HFF-Myc (cell line): ENCODE results near the gene KIRREL3.

Source experiments
- DNase-seq: peaks from one replicate; pipeline ENCODE4 v3.0.0-alpha.2; 2011; ENCODE audit warnings: low read depth; ENCODE audit errors: extremely low read depth
- H3K4me3 ChIP-seq: replicated peaks from 2 replicates; pipeline ENCODE4 v1.5.1; 2011; ENCODE audit warnings: low read depth, mild to moderate bottlenecking, control low read depth, low read length
- TF ChIP-seq, protein P1 (sequence below): IDR thresholded peaks from 2 replicates; pipeline ENCODE4 v1.5.1; 2012; ENCODE audit warnings: mild to moderate bottlenecking, low read depth, low read length, control low read depth; ENCODE audit errors: missing control alignments

Gene KIRREL3

DNA sequence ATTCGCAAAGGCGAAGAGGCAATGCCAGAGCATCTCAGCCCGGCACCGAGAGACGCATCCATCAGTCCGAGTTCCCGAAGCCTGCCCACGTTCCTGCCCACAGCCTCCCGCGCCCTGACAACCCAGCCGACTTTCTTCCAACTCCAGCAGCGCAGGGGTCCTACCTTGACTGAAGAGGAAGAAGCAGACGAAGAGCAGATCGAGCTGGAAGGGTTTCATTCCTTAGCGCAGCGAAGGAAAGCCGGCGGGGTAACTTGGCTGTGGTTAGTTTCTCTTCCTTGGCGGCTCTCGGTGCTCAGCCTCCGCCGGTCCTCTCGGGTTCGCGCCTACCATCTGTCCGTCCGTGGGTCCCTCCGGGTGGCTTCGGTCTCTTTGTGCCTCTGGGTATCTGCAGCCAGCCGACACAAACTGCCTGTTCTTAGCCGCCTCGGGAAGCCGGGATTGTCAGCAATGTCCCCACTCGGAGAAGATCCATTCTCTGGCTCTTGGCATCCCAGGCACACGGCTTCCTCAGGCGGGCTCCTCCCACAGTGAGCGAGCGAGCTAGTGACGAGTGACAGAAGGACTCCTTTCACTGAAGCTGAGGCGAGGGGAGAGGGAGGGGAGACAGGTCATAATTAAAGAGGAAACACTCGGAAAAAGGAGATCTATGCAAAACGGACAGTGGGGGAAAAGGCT lies at the start of gene KIRREL3:
Gene KIRREL3, minus strand, starts transcription at position 480 of the 678 bp plus-strand sequence.
- peak within 1 kb of the TSS; percentile 55 for H3K4me3 ChIP-seq
- DNase-seq, result no peak
- TF ChIP-seq, protein P1, sequence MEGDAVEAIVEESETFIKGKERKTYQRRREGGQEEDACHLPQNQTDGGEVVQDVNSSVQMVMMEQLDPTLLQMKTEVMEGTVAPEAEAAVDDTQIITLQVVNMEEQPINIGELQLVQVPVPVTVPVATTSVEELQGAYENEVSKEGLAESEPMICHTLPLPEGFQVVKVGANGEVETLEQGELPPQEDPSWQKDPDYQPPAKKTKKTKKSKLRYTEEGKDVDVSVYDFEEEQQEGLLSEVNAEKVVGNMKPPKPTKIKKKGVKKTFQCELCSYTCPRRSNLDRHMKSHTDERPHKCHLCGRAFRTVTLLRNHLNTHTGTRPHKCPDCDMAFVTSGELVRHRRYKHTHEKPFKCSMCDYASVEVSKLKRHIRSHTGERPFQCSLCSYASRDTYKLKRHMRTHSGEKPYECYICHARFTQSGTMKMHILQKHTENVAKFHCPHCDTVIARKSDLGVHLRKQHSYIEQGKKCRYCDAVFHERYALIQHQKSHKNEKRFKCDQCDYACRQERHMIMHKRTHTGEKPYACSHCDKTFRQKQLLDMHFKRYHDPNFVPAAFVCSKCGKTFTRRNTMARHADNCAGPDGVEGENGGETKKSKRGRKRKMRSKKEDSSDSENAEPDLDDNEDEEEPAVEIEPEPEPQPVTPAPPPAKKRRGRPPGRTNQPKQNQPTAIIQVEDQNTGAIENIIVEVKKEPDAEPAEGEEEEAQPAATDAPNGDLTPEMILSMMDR, result no peak

DNA sequence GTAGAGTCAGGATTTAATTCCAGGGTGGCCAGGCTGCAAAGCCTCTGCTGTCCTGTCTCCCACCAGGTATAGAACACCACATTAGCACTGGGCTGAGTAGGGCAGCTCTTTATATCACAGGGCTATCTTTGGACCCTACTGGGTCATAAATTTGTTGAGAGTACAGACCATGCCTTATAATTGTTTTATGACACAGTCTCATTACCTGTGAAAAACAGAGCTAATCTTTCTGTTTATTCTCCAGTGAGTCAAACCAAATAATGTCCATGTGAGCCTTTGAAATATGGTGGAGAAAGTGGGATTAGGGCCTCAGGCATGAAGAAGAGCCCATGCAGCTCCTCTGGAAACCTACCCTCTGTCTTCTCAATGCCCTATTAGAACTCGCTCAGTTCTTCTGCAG lies 49.6 kb upstream of the KIRREL3 start:
- TF ChIP-seq, protein P1, result no peak
- H3K4me3 ChIP-seq, result no peak overlapping the region
- DNase-seq, result no peak

DNA sequence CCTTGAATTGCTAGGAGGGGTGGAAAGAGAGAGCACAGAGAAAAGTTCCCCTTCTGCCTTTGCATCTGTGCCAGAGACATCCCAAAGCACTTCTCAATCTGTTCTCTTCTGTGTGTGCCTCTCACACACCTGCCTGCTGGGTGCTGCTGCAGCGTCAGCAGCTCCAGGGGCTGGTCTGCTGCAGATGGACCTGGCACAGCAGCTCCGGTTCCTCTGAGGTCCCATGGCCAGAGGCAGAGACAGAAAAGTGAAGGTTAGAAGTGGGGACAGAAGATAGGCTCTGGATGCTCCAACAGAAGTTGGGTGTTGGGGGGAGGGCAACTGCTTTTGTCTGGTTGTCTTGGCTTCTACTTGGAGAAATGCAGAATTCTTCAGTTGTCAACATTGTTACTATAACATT lies 48.9 kb upstream of the KIRREL3 start:
- TF ChIP-seq, protein P1, result no peak
- DNase-seq, result no peak
- H3K4me3 ChIP-seq, result no peak overlapping the region

DNA sequence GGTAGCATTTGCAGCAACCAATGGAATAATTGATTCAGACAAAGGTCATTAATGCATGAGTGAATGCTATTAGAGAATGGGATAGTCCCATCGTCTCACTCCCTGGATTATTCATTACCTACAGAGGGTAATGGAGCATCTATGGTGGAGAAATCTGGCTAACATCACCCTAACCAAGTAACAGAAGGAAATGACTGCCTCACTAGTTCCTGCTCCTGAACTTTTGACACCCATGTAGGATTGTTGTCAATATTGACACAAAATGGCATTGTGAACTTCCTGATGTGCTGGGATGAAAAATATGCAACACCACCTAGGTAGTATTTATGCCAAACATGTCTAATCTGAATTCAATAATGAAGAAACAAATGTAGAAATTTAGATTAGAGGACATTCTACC lies 44.0 kb upstream of the KIRREL3 start:
- TF ChIP-seq, protein P1, result no peak
- DNase-seq, result no peak
- no peak overlapping the region for H3K4me3 ChIP-seq

GRCh38 chr11:127042445-127042844 lies 41.9 kb upstream of the KIRREL3 start:
- TF ChIP-seq, protein P1, result no peak
- no peak for DNase-seq

GRCh38 chr11:127039591-127039990 lies 39.0 kb upstream of the KIRREL3 start:
- no peak for DNase-seq
- TF ChIP-seq, protein P1, result no peak
- no peak overlapping the region for H3K4me3 ChIP-seq

More at GRCh38 chr11:127042445-127042844, 41.9 kb upstream of the KIRREL3 start:
- H3K4me3 ChIP-seq, result no peak overlapping the region

DNA sequence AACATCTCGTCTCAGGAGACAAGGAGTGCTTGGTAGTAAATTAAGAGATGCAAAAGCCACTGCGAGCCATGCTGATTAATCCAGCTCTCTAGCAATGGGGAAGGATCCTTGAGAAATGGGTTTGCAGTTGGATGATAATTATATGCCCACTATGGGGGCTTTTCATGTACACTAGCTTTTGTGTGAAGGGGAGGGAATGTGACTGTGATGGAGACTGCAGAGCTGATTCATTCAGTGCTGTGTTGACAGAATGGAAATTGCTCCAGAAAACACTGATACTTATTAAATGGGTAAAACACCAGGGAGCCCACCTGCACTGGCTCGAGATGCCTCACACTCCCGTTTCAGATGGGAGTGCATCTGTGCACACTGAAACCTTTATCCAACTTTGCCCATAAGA lies 37.0 kb upstream of the KIRREL3 start:
- H3K4me3 ChIP-seq, result no peak overlapping the region
- DNase-seq, result no peak
- TF ChIP-seq, protein P1, result no peak
